K562 (cell line): ENCODE data around the gene CSF1.

Experiments used
- CBFB ChIP-seq: sonication (generic); formaldehyde crosslinking; IDR thresholded peaks from 2 replicates; pipeline ENCODE4 v1.4.0; 2020; ENCODE audit warnings: mild to moderate bottlenecking, missing genetic modification reagents
- EP300 ChIP-seq: IDR thresholded peaks from 2 replicates; pipeline ENCODE4 v1.6.1; 2012; ENCODE audit warnings: low read length, improper control_type of control experiment
- EZH2 ChIP-seq: IDR thresholded peaks from 2 replicates; pipeline ENCODE4 v1.6.1; 2012; ENCODE audit warnings: low read depth, mild to moderate bottlenecking, inconsistent platforms, low read length, borderline replicate concordance
- KLF6 ChIP-seq: fragments of 250-450 bp; sonication (Bioruptor Pico); IDR thresholded peaks from 2 replicates; pipeline ENCODE4 v1.4.0; 2020; ENCODE audit warnings: mild to moderate bottlenecking, moderate library complexity, borderline replicate concordance
- PHF8 ChIP-seq: fragments of 200-600 bp; sonication (generic); IDR thresholded peaks from 2 replicates; pipeline ENCODE4 v1.6.1; 2012; ENCODE audit warnings: mixed run types, mild to moderate bottlenecking, inconsistent platforms, low read length, moderate library complexity, borderline replicate concordance
- XRCC3 ChIP-seq: fragments of 450-650 bp; IDR thresholded peaks from 2 replicates; pipeline ENCODE4 v1.6.1; 2017; ENCODE audit warnings: mild to moderate bottlenecking, moderate library complexity
- TF ChIP-seq, protein P1 (sequence below): sonication (generic); formaldehyde crosslinking; IDR thresholded peaks from 2 replicates; pipeline ENCODE4 v1.8.1; 2023; ENCODE audit warnings: mild to moderate bottlenecking, missing genetic modification reagents, moderate library complexity
- TF ChIP-seq, protein P2 (sequence below), 2 experiments: IDR thresholded peaks in 1 of 2; conservative IDR thresholded peaks in 1 of 2; 2 replicates each; pipeline ENCODE4 v1.6.1; 2016; ENCODE audit warnings: low read depth in 2 of 2, mild to moderate bottlenecking in 1 of 2, missing compliant biosample characterization in 1 of 2, missing genetic modification characterization in 1 of 2, moderate library complexity in 1 of 2
- TF ChIP-seq, protein P3 (sequence below), 2 experiments: fragments of 450-650 bp; formaldehyde crosslinking in 1 of 2; IDR thresholded peaks; 2 replicates each; pipeline versions ENCODE4 v1.4.0 to v1.6.1; 2014 to 2020; ENCODE audit warnings: mild to moderate bottlenecking in 2 of 2, borderline replicate concordance in 1 of 2, low read depth in 1 of 2

DNA sequence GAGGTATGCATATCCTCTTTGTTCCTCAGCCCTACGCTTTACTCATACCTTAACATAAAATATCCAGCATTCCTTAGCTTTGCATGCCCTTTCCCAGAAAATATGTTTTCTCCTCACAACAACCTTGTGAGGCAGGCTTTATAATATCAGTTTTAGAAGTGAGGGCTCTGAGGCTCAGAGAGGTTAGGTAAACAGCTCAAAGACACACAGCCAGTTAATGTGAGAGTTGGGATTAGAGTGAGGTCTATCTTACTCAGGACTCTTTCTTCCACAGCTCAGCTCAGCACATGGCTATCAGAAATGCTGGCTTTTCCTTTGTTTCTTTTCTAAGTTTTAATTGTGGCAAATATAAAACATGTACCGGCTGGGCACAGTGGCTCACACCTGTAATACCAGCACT, 27.9 kb downstream of the CSF1 start:
- TF ChIP-seq, protein P1, sequence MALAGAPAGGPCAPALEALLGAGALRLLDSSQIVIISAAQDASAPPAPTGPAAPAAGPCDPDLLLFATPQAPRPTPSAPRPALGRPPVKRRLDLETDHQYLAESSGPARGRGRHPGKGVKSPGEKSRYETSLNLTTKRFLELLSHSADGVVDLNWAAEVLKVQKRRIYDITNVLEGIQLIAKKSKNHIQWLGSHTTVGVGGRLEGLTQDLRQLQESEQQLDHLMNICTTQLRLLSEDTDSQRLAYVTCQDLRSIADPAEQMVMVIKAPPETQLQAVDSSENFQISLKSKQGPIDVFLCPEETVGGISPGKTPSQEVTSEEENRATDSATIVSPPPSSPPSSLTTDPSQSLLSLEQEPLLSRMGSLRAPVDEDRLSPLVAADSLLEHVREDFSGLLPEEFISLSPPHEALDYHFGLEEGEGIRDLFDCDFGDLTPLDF (CRISPR knock-in tag) = no peak
- TF ChIP-seq, protein P2, sequence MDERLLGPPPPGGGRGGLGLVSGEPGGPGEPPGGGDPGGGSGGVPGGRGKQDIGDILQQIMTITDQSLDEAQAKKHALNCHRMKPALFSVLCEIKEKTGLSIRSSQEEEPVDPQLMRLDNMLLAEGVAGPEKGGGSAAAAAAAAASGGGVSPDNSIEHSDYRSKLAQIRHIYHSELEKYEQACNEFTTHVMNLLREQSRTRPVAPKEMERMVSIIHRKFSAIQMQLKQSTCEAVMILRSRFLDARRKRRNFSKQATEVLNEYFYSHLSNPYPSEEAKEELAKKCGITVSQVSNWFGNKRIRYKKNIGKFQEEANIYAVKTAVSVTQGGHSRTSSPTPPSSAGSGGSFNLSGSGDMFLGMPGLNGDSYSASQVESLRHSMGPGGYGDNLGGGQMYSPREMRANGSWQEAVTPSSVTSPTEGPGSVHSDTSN (CRISPR knock-in tag; IDR thresholded peaks at IDR 0.05; ENCODE audit: low read depth) = no peak
- TF ChIP-seq, protein P2 (tag; conservative IDR thresholded peaks at IDR 0.05; ENCODE audit: low read depth) = no peak
- no peak for TF ChIP-seq PHF8
- TF ChIP-seq EZH2 = no peak
- TF ChIP-seq, protein P3, sequence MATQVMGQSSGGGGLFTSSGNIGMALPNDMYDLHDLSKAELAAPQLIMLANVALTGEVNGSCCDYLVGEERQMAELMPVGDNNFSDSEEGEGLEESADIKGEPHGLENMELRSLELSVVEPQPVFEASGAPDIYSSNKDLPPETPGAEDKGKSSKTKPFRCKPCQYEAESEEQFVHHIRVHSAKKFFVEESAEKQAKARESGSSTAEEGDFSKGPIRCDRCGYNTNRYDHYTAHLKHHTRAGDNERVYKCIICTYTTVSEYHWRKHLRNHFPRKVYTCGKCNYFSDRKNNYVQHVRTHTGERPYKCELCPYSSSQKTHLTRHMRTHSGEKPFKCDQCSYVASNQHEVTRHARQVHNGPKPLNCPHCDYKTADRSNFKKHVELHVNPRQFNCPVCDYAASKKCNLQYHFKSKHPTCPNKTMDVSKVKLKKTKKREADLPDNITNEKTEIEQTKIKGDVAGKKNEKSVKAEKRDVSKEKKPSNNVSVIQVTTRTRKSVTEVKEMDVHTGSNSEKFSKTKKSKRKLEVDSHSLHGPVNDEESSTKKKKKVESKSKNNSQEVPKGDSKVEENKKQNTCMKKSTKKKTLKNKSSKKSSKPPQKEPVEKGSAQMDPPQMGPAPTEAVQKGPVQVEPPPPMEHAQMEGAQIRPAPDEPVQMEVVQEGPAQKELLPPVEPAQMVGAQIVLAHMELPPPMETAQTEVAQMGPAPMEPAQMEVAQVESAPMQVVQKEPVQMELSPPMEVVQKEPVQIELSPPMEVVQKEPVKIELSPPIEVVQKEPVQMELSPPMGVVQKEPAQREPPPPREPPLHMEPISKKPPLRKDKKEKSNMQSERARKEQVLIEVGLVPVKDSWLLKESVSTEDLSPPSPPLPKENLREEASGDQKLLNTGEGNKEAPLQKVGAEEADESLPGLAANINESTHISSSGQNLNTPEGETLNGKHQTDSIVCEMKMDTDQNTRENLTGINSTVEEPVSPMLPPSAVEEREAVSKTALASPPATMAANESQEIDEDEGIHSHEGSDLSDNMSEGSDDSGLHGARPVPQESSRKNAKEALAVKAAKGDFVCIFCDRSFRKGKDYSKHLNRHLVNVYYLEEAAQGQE (IDR thresholded peaks at IDR 0.05; ENCODE audit: borderline replicate concordance) = no peak
- TF ChIP-seq, protein P3 (CRISPR knock-in tag; IDR thresholded peaks at IDR 0.05; ENCODE audit: low read depth) = no peak
- TF ChIP-seq XRCC3 = no peak
- no peak for TF ChIP-seq CBFB (CRISPR knock-in tag)
- no peak for TF ChIP-seq EP300
- no peak for TF ChIP-seq KLF6
